Kidney glomerular epithelial cell (primary cell): ENCODE results near the gene SEZ6.

ENCODE experiments used
- DNase-seq: peaks from one replicate; lab custom pipeline; 2025; lab: John Stamatoyannopoulos, UW

SEZ6 gene

GRCh38 chr17:29037739-29038084, 31.9 kb upstream of the SEZ6 start:
- DNase-seq = no peak

- no peak for DNase-seq
Measured at GRCh38 chr17:29036584-29036983, 30.8 kb upstream of the SEZ6 start.

- no peak for DNase-seq
Measured at GRCh38 chr17:29034510-29034909, 28.7 kb upstream of the SEZ6 start.

- DNase-seq = no peak
Measured at GRCh38 chr17:29032857-29033197, 27.0 kb upstream of the SEZ6 start.

- DNase-seq = no peak
Measured at GRCh38 chr17:29032013-29032856, 26.4 kb upstream of the SEZ6 start.

- DNase-seq = no peak
Measured at GRCh38 chr17:29031488-29031887, 25.7 kb upstream of the SEZ6 start.

GRCh38 chr17:29024316-29024952, 18.6 kb upstream of the SEZ6 start:
- no peak for DNase-seq

GRCh38 chr17:29022074-29022473, 16.2 kb upstream of the SEZ6 start:
- DNase-seq = no peak

- DNase-seq = no peak
Measured at GRCh38 chr17:29021226-29021625, 15.4 kb upstream of the SEZ6 start.

- no peak for DNase-seq
Measured at GRCh38 chr17:29020576-29020975, 14.7 kb upstream of the SEZ6 start.

GRCh38 chr17:29019475-29020181, 13.8 kb upstream of the SEZ6 start:
- DNase-seq = no peak

GRCh38 chr17:29018788-29019474, 13.1 kb upstream of the SEZ6 start:
- no peak for DNase-seq

- no peak for DNase-seq
Measured at GRCh38 chr17:29016345-29017210, 10.7 kb upstream of the SEZ6 start.

GRCh38 chr17:29014716-29015115, 8.9 kb upstream of the SEZ6 start:
- no peak for DNase-seq

- no peak for DNase-seq
Measured at GRCh38 chr17:29012535-29012934, 6.7 kb upstream of the SEZ6 start.

- no peak for DNase-seq
Measured at GRCh38 chr17:29010586-29010985, 4.8 kb upstream of the SEZ6 start.

- DNase-seq = no peak
Measured at GRCh38 chr17:29010129-29010528, 4.3 kb upstream of the SEZ6 start.

GRCh38 chr17:29008591-29008990, 2.8 kb upstream of the SEZ6 start:
- no peak for DNase-seq

GRCh38 chr17:29007860-29008455, 2.1 kb upstream of the SEZ6 start:
- peak; percentile 76 for DNase-seq

GRCh38 chr17:29007456-29007855, 1.6 kb upstream of the SEZ6 start:
- DNase-seq = no peak

- DNase-seq = peak; percentile 1
Measured at GRCh38 chr17:29004081-29004692, 1.6 kb downstream of the SEZ6 start.
